GM19397 (cell line): ENCODE measurements around the gene IFNLR1.

Source experiments
- ATAC-seq: cut with Tn5 transposase; IDR thresholded peaks from one replicate; pipeline ENCODE4 v1.9.1; 2021; ENCODE audit warnings: mild to moderate bottlenecking, moderate library complexity; ENCODE audit not compliant: unreplicated experiment

The IFNLR1 gene

GRCh38 chr1:24178407-24178806 lies 8.7 kb downstream of the IFNLR1 start:
- no peak for ATAC-seq

- ATAC-seq = no peak
Observed at GRCh38 chr1:24177161-24177560, 9.9 kb downstream of the IFNLR1 start.

GRCh38 chr1:24175033-24175755 lies 11.9 kb downstream of the IFNLR1 start:
- no peak for ATAC-seq

GRCh38 chr1:24173638-24174575 lies 13.2 kb downstream of the IFNLR1 start:
- ATAC-seq = no peak

GRCh38 chr1:24172598-24172997 lies 14.5 kb downstream of the IFNLR1 start:
- ATAC-seq = no peak

- no peak for ATAC-seq
Observed at GRCh38 chr1:24169286-24169685, 17.8 kb downstream of the IFNLR1 start.

GRCh38 chr1:24168245-24168644 lies 18.8 kb downstream of the IFNLR1 start:
- no peak for ATAC-seq

GRCh38 chr1:24167008-24167407 lies 20.1 kb downstream of the IFNLR1 start:
- no peak for ATAC-seq

GRCh38 chr1:24165500-24165899 lies 21.6 kb downstream of the IFNLR1 start:
- ATAC-seq = no peak

GRCh38 chr1:24164004-24164403 lies 23.1 kb downstream of the IFNLR1 start:
- ATAC-seq = no peak

- no peak for ATAC-seq
Observed at GRCh38 chr1:24162201-24162600, 24.9 kb downstream of the IFNLR1 start.

- no peak for ATAC-seq
Observed at GRCh38 chr1:24161270-24161669, 25.8 kb downstream of the IFNLR1 start.

- no peak for ATAC-seq
Observed at GRCh38 chr1:24159366-24159765, 27.7 kb downstream of the IFNLR1 start.

- ATAC-seq = no peak
Observed at GRCh38 chr1:24157918-24158481, 29.1 kb downstream of the IFNLR1 start.

GRCh38 chr1:24156542-24157260 lies 30.4 kb downstream of the IFNLR1 start:
- no peak for ATAC-seq

- ATAC-seq = no peak
Observed at GRCh38 chr1:24155011-24155782, 31.9 kb downstream of the IFNLR1 start.

- ATAC-seq = no peak
Observed at GRCh38 chr1:24154215-24154614, 32.9 kb downstream of the IFNLR1 start.

- ATAC-seq = no peak
Observed at GRCh38 chr1:24152631-24153494, 34.2 kb downstream of the IFNLR1 start.

GRCh38 chr1:24151175-24151533 lies 35.9 kb downstream of the IFNLR1 start:
- ATAC-seq = no peak
